ENCODE data around the gene SIPA1.

The SIPA1 gene

GRCh38 chr11:65651339-65651588 lies 13.4 kb downstream of the SIPA1 start:
- H3K4me3 ChIP-seq (ENCODE audit: control insufficient read depth, low read depth, low read length), result no peak overlapping the region
- no peak for TF ChIP-seq CTCF (conservative IDR thresholded peaks at IDR 0.05; ENCODE audit: control insufficient read depth, insufficient read depth, low read depth, low read length)
- DNase-seq (ENCODE audit: low read depth), result no peak

- peak overlapping the region; percentile 33 for H3K4me3 ChIP-seq (ENCODE audit: control insufficient read depth, low read depth, low read length)
- peak; percentile 60 for DNase-seq (ENCODE audit: low read depth)
- TF ChIP-seq CTCF (conservative IDR thresholded peaks at IDR 0.05; ENCODE audit: control insufficient read depth, insufficient read depth, low read depth, low read length), result no peak
Observed at GRCh38 chr11:65651589-65652510, 13.9 kb downstream of the SIPA1 start.

GRCh38 chr11:65652511-65653228 lies 14.8 kb downstream of the SIPA1 start:
- H3K4me3 ChIP-seq (ENCODE audit: control insufficient read depth, low read depth, low read length), result peak overlapping the region; percentile 54
- DNase-seq (ENCODE audit: low read depth), result peak; percentile 89
- TF ChIP-seq CTCF (conservative IDR thresholded peaks at IDR 0.05; ENCODE audit: control insufficient read depth, insufficient read depth, low read depth, low read length), result no peak

GRCh38 chr11:65653229-65654225 lies 15.6 kb downstream of the SIPA1 start:
- TF ChIP-seq CTCF (conservative IDR thresholded peaks at IDR 0.05; ENCODE audit: control insufficient read depth, insufficient read depth, low read depth, low read length), result no peak
- peak overlapping the region; percentile 12 for H3K4me3 ChIP-seq (ENCODE audit: control insufficient read depth, low read depth, low read length)
- no peak for DNase-seq (ENCODE audit: low read depth)

- DNase-seq (ENCODE audit: low read depth), result no peak
- TF ChIP-seq CTCF (conservative IDR thresholded peaks at IDR 0.05; ENCODE audit: control insufficient read depth, insufficient read depth, low read depth, low read length), result no peak
Observed at GRCh38 chr11:65654375-65655349, 16.8 kb downstream of the SIPA1 start.

More at GRCh38 chr11:65654375-65655349, 16.8 kb downstream of the SIPA1 start:
- no peak overlapping the region for H3K4me3 ChIP-seq (ENCODE audit: control insufficient read depth, low read depth, low read length)

Measured in fibroblast of mammary gland (primary cell).